ENCODE data around the gene SLC19A1.
"Not testable (repeated sequence)": the region's sequence is repeated elsewhere in the genome, so short reads cannot be mapped to it uniquely, and the experiment has no call there.

The SLC19A1 gene

GRCh38 chr21:45502006-45502345 lies 40.3 kb downstream of the SLC19A1 start:
- POLR2A ChIA-PET, result no interaction called here
- no peak for TF ChIP-seq CTCF (IDR thresholded peaks at IDR 0.05; ENCODE audit: insufficient read depth, low read length, missing control alignments)
- DNase-seq (ENCODE audit: low read depth, low spot score), result no peak
- no peak overlapping the region for H3K4me3 ChIP-seq (ENCODE audit: low read depth, low read length)
- CTCF ChIA-PET, result no interaction called here

GRCh38 chr21:45501081-45502005 lies 40.9 kb downstream of the SLC19A1 start:
- H3K4me3 ChIP-seq (ENCODE audit: low read depth, low read length); DNase-seq (ENCODE audit: low read depth, low spot score); CTCF ChIA-PET; POLR2A ChIA-PET: not testable (repeated sequence)

- ChIA-PET POLR2A (no interaction called here), CTCF (no interaction called here)
- no peak for TF ChIP-seq CTCF (IDR thresholded peaks at IDR 0.05; ENCODE audit: insufficient read depth, low read length, missing control alignments)
- H3K4me3 ChIP-seq (ENCODE audit: low read depth, low read length), result no peak overlapping the region
- DNase-seq (ENCODE audit: low read depth, low spot score), result no peak
Measured at GRCh38 chr21:45499970-45500577, 42.2 kb downstream of the SLC19A1 start.

GRCh38 chr21:45499201-45499750 lies 43.0 kb downstream of the SLC19A1 start:
- no peak overlapping the region for H3K4me3 ChIP-seq (ENCODE audit: low read depth, low read length)
- CTCF ChIA-PET, result no interaction called here
- POLR2A ChIA-PET, result no interaction called here
- no peak for DNase-seq (ENCODE audit: low read depth, low spot score)
- TF ChIP-seq CTCF (IDR thresholded peaks at IDR 0.05; ENCODE audit: insufficient read depth, low read length, missing control alignments), result no peak

- no peak for DNase-seq (ENCODE audit: low read depth, low spot score)
- POLR2A ChIA-PET, result no interaction called here
Measured at GRCh38 chr21:45498646-45499000, 43.6 kb downstream of the SLC19A1 start.

GRCh38 chr21:45497846-45498645 lies 44.2 kb downstream of the SLC19A1 start:
- TF ChIP-seq CTCF (IDR thresholded peaks at IDR 0.05; ENCODE audit: insufficient read depth, low read length, missing control alignments), result no peak
- no peak for DNase-seq (ENCODE audit: low read depth, low spot score)
- no peak overlapping the region for H3K4me3 ChIP-seq (ENCODE audit: low read depth, low read length)
- ChIA-PET POLR2A (no interaction called here), CTCF (no interaction called here)

More at GRCh38 chr21:45498646-45499000, 43.6 kb downstream of the SLC19A1 start:
- TF ChIP-seq CTCF (IDR thresholded peaks at IDR 0.05; ENCODE audit: insufficient read depth, low read length, missing control alignments), result no peak
- CTCF ChIA-PET, result no interaction called here
- H3K4me3 ChIP-seq (ENCODE audit: low read depth, low read length), result no peak overlapping the region

Measured in AG04449 (cell line).